ENCODE results near the gene DIP2B. TPM values are rescaled to one million over a fixed set of nuclear protein-coding genes. Genes with fewer than 3 reads are reported as not detected.

The DIP2B gene
- polyA plus RNA-seq, 1 of the 3 experiments (the other 2 are of a cell fraction), result 6.6 TPM

GRCh38 chr12:50711121-50711520 lies 206.3 kb downstream of the DIP2B start (continued):
- TF ChIP-seq USF1 (IDR thresholded peaks at IDR 0.05; ENCODE audit: borderline replicate concordance, low read depth), result no peak
- no peak for TF ChIP-seq FOXM1 (IDR thresholded peaks at IDR 0.05; ENCODE audit: low read depth)
- no peak for TF ChIP-seq FOXJ3 (CRISPR knock-in tag; IDR thresholded peaks at IDR 0.05)
- TF ChIP-seq POLR2AphosphoS5 (IDR thresholded peaks at IDR 0.05; ENCODE audit: low read depth, low read length), result no peak
- TF ChIP-seq TCF12 (IDR thresholded peaks at IDR 0.05), result no peak
- no peak for TF ChIP-seq RXRA (IDR thresholded peaks at IDR 0.05; ENCODE audit: borderline replicate concordance, low read depth)
- no peak for TF ChIP-seq GATA2 (CRISPR knock-in tag; IDR thresholded peaks at IDR 0.05)
- TF ChIP-seq TEAD4 (IDR thresholded peaks at IDR 0.05; ENCODE audit: borderline replicate concordance, insufficient read depth), result no peak
- TF ChIP-seq EP300 (IDR thresholded peaks at IDR 0.05; ENCODE audit: borderline replicate concordance in 1 of 2, low read depth in 1 of 2, low read length in 1 of 2), result no peak

GRCh38 chr12:50715174-50715573 lies 210.4 kb downstream of the DIP2B start:
- 100% methylated on average over 2 of the region's 2 CpGs for WGBS (ENCODE audit: low lambda C conversion rate)
- no peak overlapping the region for H3K27ac ChIP-seq (ENCODE audit: low read depth in 2 of 2, low read length in 1 of 2)
- H3K9me2 ChIP-seq, result no peaks in the 10 kb centered on the region
- no peaks in the 10 kb centered on the region for H4K20me1 ChIP-seq (ENCODE audit: insufficient read depth)
- no peak overlapping the region for H3K4me3 ChIP-seq (ENCODE audit: low read depth in 2 of 2, low read length in 1 of 2)
- no peak for DNase-seq
- peaks cover 15 to 39% of the 10 kb centered on the region in 2 experiments for H3K36me3 ChIP-seq (replicated peaks in 1 of 2; ENCODE audit: control insufficient read depth in 1 of 2, insufficient read depth in 2 of 2, low read length in 1 of 2)
- H3K4me1 ChIP-seq (ENCODE audit: control insufficient read depth in 1 of 2, insufficient read depth in 2 of 2, low read depth in 1 of 2, low read length in 1 of 2), result no peaks in the 10 kb centered on the region
- ChIA-PET CTCF (interaction anchor here (0.6 to 1.3 kb wide), 4 partner anchors 19 to 210 kb away, joined by 3 to 4 read pairs (median 4); partner anchors contain the start of gene DIP2B), POLR2A (no interaction called here)
- no peak overlapping the region for H2AFZ ChIP-seq (ENCODE audit: low read depth)
- H3K27me3 ChIP-seq (ENCODE audit: insufficient read depth), result no peaks in the 10 kb centered on the region
- TF ChIP-seq GATA2 (CRISPR knock-in tag; IDR thresholded peaks at IDR 0.05) (no peak), FOXM1 (IDR thresholded peaks at IDR 0.05; ENCODE audit: low read depth) (no peak), ELF1 (IDR thresholded peaks at IDR 0.05) (no peak)
- H3K4me2 ChIP-seq, result no peak overlapping the region
- no peaks in the 10 kb centered on the region for H3K9me3 ChIP-seq
- no peaks in the 10 kb centered on the region for H3K79me2 ChIP-seq (ENCODE audit: insufficient read depth)
- H3F3A ChIP-seq (replicated peaks; ENCODE audit: insufficient read depth), result peaks cover 2% of the 10 kb centered on the region
- H3K9ac ChIP-seq, result no peak overlapping the region

- Histone ChIP-seq H3K27me3 (ENCODE audit: insufficient read depth) (no peaks in the 10 kb centered on the region), H2AFZ (ENCODE audit: low read depth) (no peak overlapping the region), H3F3A (replicated peaks; ENCODE audit: insufficient read depth) (peaks cover 2% of the 10 kb centered on the region), H3K4me3 (ENCODE audit: low read depth in 2 of 2, low read length in 1 of 2) (no peak overlapping the region), H3K9ac (no peak overlapping the region), H3K36me3 (replicated peaks in 1 of 2; ENCODE audit: control insufficient read depth in 1 of 2, insufficient read depth in 2 of 2, low read length in 1 of 2) (peaks cover 34 to 35% of the 10 kb centered on the region in 2 experiments), H4K20me1 (ENCODE audit: insufficient read depth) (no peaks in the 10 kb centered on the region), H3K9me3 (no peaks in the 10 kb centered on the region), H3K79me2 (ENCODE audit: insufficient read depth) (no peaks in the 10 kb centered on the region), H3K4me2 (no peak overlapping the region), H3K27ac (ENCODE audit: low read depth in 2 of 2, low read length in 1 of 2) (no peak overlapping the region), H3K9me2 (no peaks in the 10 kb centered on the region), H3K4me1 (ENCODE audit: control insufficient read depth in 1 of 2, insufficient read depth in 2 of 2, low read depth in 1 of 2, low read length in 1 of 2) (no peaks in the 10 kb centered on the region)
- TF ChIP-seq TAF1 (IDR thresholded peaks at IDR 0.05; ENCODE audit: borderline replicate concordance, low read depth, low read length), result no peak
- TF ChIP-seq NFIC (IDR thresholded peaks at IDR 0.05; ENCODE audit: borderline replicate concordance), result no peak
- no peak for TF ChIP-seq GATA2 (CRISPR knock-in tag; IDR thresholded peaks at IDR 0.05)
- no peak for TF ChIP-seq CTCF (IDR thresholded peaks at IDR 0.05)
- no peak for TF ChIP-seq TCF12 (IDR thresholded peaks at IDR 0.05)
- TF ChIP-seq RFX5 (IDR thresholded peaks at IDR 0.05; ENCODE audit: low read length), result no peak
- TF ChIP-seq REST (IDR thresholded peaks at IDR 0.05; ENCODE audit: low read depth, low read length), result no peak
- TF ChIP-seq RCOR1 (IDR thresholded peaks at IDR 0.05; ENCODE audit: low read length), result no peak
- no peak for TF ChIP-seq POLR2AphosphoS5 (IDR thresholded peaks at IDR 0.05; ENCODE audit: low read depth, low read length)
- no peak for TF ChIP-seq PBX3 (IDR thresholded peaks at IDR 0.05)
- TF ChIP-seq SIN3A (IDR thresholded peaks at IDR 0.05; ENCODE audit: borderline replicate concordance, low read depth, low read length), result no peak
- no peak for DNase-seq
- WGBS (ENCODE audit: low lambda C conversion rate), result 86% methylated on average over 2 of the region's 2 CpGs
- ChIA-PET POLR2A (no interaction called here), CTCF (interaction anchor here (2.4 kb wide), 1 partner anchor 16 kb away, joined by 7 read pairs; no protein-coding TSS in a partner anchor)
These were observed 214.0 kb downstream of the DIP2B start for GRCh38 chr12:50718760-50719159.
